Heart left ventricle (tissue), 13 donors: ENCODE data around the gene ZNF569.

ENCODE experiments used
- POLR2A ChIP-seq, 2 donors: fragments of 450-650 bp; IDR thresholded peaks; one replicate each; pipeline ENCODE4 v1.6.1; 2017; ENCODE audit warnings: antibody characterized with exemption in 2 of 2, mild to moderate bottlenecking in 2 of 2, moderate library complexity in 2 of 2
- TF ChIP-seq, protein P1 (sequence below), 12 donors: fragments of 200-600 bp; sonication (generic) in 4 of 12; IDR thresholded peaks; one replicate each; pipeline versions ENCODE4 v1.5.0 to v1.8.0; 2018 to 2022; ENCODE audit warnings: antibody characterized with exemption in 12 of 12, mild to moderate bottlenecking in 5 of 12
- donor health status: ischemic (EF 13 %, LVEDD 7.1; RV severe dilation, severe dysfunction).
- donor health status: DM: no; HTN: yes; CAD: no.
- donor health status: DM: no; HTN: no; CAD: no.
- donor health status: ischemic (EF 25% LVEDD 6.9; RV normal size, moderate dysfunction).
- donor health status: ischemic (EF 25% LVEDD 5.7; RV mildly dilated, moderate dysfunction).
- donor health status: ischemic (EF 35%, LVEDD 5.7; RV mildly dilated, moderate dysfunction).
- donor health status: nonischemic (EF 11% LVEDD 7.7; RV severe dilation, severe dysfunction).
- donor health status: DM: yes; HTN: yes; CAD: no.
- donor health status: PGD.
- donor health status: ischemic (EF 29% LVEDD 5.4; RV normal size, mild dysfunction).
- donor health status: nonischemic (EF 23%, LVEDD 6.1; RV moderate dilation, normal function).

DNA sequence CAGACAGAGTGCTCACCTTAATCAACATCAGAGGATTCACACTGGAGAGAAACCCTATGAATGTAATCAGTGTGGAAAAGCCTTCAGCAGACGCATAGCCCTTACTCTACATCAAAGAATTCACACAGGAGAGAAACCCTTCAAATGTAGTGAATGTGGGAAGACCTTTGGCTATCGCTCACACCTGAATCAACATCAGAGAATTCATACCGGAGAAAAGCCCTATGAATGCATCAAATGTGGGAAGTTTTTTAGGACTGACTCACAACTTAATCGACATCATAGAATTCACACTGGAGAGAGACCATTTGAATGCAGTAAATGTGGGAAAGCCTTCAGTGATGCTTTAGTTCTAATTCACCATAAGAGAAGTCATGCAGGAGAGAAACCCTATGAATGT, 78.0 kb downstream of the ZNF569 start:
- TF ChIP-seq, protein P1, sequence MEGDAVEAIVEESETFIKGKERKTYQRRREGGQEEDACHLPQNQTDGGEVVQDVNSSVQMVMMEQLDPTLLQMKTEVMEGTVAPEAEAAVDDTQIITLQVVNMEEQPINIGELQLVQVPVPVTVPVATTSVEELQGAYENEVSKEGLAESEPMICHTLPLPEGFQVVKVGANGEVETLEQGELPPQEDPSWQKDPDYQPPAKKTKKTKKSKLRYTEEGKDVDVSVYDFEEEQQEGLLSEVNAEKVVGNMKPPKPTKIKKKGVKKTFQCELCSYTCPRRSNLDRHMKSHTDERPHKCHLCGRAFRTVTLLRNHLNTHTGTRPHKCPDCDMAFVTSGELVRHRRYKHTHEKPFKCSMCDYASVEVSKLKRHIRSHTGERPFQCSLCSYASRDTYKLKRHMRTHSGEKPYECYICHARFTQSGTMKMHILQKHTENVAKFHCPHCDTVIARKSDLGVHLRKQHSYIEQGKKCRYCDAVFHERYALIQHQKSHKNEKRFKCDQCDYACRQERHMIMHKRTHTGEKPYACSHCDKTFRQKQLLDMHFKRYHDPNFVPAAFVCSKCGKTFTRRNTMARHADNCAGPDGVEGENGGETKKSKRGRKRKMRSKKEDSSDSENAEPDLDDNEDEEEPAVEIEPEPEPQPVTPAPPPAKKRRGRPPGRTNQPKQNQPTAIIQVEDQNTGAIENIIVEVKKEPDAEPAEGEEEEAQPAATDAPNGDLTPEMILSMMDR (IDR thresholded peaks at IDR 0.05), result no peak
- TF ChIP-seq POLR2A (IDR thresholded peaks at IDR 0.05), result no peak
